ENCODE data around the gene HOXB9.

HOXB9 gene

GRCh38 chr17:48639136-48639535, 13.0 kb upstream of the HOXB9 start:
- no peak for DNase-seq (ENCODE audit: low read depth)

DNA sequence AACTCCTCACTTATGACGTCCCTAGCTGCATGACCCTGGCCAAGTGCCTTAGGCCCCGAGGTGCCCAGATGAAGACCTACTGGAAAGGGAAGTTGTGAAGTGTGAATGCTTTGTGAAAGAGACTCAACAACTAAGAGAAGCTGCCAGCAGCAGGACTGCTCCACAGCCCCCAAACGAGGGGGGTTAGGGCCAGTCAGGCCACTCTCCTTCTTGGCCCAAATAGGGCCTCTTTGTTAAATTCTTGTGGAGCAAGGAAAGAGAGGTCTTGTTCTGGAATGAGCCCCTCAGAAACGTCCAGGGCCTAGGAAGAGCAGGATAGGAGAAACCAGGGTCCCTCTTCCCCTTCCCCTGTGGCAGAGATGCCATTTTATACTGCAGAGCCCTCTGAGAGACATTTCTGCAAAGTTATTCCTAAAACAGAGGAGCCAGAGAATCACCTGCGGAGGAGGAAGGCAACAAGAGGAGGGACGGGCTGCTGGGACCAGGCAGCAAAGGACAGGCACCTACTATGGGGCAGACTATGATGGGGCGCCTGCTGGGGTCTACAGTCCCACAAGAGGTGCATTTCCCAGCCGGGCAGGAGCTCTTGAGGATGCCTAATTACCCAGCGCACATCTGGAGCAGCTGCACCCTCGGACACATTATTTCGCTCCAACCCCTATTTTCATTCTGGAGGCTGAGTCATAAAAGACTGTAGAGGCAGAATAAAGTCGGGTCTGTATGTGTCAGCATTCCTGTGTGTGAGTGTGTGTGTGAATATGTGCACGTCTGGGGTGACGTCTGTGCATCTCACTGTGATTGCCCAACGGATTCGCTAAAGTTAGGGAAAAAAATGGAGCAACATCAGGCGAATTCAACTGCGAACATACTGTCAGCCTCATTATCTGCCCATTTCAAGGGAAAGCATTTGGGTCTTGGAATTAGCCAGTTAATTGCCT, 11.4 kb upstream of the HOXB9 start:
- DNase-seq (ENCODE audit: low read depth), result peak; percentile 87

- peak; percentile 49 for DNase-seq (ENCODE audit: low read depth)
Measured at GRCh38 chr17:48636177-48637018, 10.2 kb upstream of the HOXB9 start.

- no peak for DNase-seq (ENCODE audit: low read depth)
Measured at GRCh38 chr17:48634493-48635208, 8.5 kb upstream of the HOXB9 start.

GRCh38 chr17:48633266-48633677, 7.1 kb upstream of the HOXB9 start:
- DNase-seq (ENCODE audit: low read depth), result no peak

- DNase-seq (ENCODE audit: low read depth), result no peak
Measured at GRCh38 chr17:48632579-48633265, 6.6 kb upstream of the HOXB9 start.

DNA sequence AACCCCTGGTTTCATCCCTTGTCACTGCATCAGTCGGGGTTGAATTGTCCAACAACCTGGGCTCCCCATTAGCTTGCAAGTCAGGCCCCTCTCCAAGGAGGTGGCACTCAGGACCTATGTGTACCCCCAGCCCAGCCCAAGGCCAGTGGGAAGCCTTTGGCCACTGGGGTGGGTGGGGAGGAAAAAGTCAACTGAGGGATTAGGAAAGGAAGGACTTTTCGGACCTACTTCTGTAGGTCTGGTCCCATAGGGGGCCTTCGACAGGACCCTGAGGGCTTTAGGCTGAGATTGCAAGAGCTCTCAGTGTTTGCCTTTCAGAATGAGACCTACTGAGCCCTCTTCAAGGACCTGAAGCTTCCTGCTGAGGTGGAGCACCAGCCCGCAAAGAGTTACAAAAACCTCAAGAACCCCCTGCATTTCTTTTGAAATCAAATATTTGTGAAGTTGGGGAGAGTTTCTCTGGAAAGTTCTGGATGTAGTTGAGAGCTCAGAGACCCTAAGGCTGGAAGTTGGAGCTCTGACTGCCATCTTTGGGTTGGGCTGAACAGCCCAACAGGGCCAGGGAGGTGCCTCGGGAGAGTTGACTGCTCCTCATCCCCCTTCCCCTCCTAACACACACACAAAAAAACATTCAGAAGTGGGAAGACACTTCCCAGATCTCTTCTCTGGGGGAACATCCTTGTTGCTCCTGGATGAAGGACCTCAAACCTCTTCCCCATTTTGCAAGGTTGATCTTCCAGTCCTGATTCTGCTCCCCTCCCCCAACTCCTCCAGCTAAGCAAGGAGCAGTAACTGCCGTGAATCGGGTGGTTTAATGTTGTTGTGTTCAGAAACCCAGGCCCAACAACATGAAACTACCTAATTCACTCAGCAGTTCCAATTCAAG, 5.8 kb upstream of the HOXB9 start:
- no peak for DNase-seq (ENCODE audit: low read depth)

GRCh38 chr17:48630925-48631692, 5.0 kb upstream of the HOXB9 start:
- DNase-seq (ENCODE audit: low read depth), result no peak

DNA sequence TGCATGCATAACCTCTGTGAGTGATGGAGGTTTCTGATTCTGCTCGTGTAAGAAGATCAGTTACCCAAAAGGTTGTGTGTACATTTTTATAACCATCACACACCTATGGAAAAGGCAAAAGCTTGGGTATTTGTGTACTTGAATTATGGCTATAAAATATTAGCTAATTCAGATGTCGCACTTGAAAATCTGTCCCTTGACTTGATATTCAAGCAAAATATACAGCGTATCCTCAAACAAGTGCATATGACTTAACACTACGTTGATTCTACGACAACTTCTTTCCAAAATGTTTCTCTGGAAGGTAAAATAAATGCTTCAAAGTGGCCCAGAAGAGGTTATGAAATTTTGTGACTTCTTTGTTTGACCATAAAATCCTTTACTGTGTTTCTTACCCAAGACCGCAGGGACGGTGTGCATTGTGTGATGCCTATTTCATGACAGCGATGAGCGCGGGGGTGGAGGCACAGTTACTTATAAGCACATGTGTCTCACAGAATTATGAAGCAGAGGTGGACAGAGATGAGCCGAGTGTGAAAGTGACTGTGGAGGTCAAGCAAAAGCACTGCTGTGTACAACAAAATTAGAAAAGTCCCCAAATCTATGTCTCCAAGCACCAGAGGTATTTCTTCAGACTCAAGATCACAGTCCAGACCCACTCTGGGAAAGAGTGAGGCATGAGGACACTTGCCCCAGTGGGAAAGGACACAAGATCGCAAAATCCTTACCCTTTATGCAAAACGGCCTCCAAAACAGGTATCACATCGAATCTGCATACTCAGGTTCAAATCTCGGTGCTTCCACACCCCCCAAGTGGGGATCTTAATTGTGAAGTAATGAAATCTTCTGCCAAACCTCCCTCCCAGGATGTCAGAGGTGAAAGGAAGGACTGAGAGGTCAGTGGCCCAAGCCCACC, 4.1 kb upstream of the HOXB9 start:
- no peak for DNase-seq (ENCODE audit: low read depth)

- DNase-seq (ENCODE audit: low read depth), result no peak
Measured at GRCh38 chr17:48629411-48629759, 3.2 kb upstream of the HOXB9 start.

DNA sequence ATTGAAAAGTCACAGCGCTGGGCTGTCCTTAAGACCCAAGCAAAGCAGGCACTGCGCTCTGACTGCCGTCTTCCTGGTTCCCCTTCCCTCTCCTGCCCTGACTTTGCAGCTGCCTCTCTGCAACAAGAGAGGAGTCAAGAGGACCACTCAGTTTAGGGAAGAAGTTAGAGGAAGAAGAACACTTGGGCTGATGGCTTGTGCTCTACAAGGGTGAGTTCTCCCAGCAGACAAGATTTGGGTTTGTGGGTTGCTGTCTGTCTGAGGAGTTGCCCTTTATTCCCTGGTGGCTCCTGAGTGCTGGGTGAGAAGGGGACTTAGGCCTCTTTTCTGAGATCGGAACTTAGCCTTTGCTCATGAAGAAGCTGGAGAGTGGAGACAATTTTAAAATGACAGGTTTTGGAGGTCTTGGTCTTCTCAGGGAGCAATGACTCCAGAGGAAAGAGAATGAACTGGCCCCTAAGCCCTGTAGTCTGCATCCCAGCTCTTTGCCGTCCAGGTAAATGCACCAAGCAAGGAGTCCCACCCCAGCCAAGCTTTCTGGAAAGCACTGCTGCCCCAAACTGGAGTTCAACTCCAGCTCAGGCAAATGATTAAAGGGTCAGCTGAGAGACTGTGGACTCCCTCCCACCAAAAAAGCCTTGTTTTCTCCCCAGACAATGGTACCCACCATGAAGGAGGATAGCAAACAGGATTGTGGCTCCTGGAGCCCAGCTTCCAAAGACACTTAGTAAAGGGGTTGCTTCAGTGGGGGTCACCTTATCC, 2.7 kb upstream of the HOXB9 start:
- no peak for DNase-seq (ENCODE audit: low read depth)

DNA sequence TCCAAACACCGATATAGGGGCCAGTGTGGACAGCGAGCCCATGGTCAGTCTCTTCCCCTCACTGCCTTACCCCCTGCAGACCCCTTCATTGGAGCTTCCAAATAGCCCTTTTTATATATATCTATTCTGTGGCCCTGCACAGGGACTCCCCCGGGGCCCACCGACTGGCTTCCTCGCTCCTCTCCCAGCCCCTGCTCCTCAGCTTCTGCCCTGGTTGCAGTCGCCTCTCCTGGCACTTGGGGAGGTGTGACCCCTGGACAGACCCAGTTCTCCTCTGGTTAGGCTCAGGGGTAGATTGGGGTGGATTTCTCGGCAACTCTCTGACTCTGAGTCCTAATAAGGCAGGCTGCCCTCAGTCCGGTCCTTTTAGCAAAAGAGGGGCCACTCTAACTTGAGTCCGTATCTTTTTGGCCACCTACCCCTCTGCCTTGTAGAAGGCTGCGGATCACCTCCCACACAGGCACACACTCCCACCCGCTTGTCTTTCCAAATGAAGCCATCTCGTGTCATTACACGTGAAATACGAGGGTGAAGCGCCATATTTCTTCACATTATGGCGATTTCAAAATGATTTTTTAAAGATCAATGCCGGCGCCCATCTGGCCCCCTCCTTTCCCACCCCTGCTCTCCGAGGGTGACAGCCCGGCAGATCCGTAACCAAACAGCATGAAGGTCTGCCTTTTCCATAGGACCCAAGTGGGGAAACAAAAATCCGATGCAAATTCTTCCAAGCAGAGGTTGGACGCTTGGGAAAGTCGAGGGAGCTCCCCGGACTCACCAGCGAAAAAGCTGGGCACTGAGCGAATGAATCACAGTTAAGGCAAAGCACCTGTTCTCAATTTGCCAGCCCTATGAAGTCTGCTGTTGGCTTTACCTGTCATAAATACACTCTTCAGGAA, 1.7 kb upstream of the HOXB9 start:
- no peak for DNase-seq (ENCODE audit: low read depth)

- no peak for DNase-seq (ENCODE audit: low read depth)
Measured at GRCh38 chr17:48627118-48627597, 1.0 kb upstream of the HOXB9 start.

- peak; percentile 46 for DNase-seq (ENCODE audit: low read depth)
Measured at GRCh38 chr17:48625495-48626244, 488 bp downstream of the HOXB9 start.

DNA sequence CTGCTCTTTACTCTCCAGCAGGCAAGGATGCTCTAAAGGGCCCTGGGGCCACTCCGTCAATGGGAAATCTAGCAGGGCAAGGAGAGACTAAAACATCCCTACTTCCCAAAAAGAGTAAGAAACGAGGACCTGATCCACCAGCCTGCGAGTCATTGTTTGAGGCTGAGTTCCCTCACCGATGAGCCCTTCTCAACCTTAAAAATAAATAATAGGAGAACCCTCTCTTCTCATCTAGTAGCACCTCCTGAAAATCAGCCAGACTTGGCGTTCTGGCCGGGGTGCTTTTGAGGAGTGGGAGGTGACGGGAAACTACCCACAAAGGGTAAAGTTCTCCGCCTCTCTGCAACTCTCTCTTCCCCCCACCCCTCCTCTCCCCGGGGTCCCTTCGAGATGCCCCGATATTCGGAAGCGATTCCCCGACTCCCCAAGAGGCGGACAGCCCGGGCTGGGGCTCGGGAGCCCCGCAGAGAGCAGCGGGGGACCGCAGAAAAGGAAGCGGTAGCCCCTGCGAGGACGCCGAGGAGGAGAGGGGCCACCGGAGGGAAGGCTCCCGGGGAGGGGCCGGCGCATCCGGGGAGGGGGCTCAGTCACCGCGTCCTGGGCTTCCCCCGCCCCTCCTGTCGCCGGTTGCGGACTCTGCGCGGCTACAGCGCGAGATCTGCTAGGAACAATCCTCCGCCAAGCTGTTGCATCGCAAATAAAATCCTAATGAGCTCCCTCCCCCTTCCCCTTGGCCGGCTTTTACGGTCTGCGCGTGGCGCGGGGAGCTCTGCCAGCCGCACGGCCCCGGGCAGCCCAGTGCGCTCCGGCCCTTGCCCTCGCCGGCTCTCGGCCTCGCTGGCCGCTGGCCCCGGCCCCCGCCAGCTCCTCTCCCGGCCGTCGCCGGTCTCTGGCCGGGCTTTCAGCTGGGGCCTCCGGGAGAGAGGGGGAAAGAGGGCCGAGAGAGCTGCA, 1.3 kb downstream of the HOXB9 start:
- peak; percentile 41 for DNase-seq (ENCODE audit: low read depth)

All from amniotic epithelial cell (primary cell).